Measurements from ENCODE around the gene MCM3.

The MCM3 gene

DNA sequence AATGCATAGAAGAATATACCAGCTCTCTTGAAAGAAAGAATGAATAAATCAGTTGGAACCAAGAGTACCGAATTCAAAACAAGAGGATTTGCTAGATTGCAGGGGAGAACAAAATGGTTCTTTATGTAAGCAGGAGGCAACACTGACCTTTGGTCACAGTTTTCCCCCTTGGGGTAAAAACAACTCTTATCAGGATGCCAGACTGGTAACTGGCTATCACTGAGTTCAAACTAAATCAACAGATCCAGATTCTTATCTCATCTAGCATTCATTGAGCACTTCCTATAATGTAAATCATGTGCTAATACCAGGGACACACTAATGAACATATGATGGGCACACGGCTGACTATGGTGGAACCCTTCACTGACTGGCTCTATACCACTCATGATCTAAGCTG, 35.5 kb downstream of the MCM3 start:
- no peak for DNase-seq (ENCODE audit: low spot score)

DNA sequence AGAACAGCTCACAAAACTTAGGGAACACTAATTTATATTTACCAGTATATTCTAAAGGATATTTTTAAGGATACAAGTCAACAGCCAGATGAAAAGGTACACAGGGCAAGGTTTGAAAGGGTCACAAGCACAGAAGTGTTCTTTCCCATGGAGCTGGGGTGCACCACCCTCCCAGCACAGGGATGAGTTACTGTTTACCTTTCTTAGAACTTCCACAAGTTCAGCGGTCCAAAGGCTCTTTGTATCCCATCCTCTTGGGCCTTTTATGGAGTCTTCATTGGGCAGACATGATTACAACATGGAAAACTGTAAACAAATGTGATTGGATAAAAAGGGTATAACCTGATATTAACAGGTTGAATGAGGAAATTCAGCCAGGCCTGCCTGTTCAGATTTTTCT, 39.1 kb downstream of the MCM3 start:
- no peak for DNase-seq (ENCODE audit: low spot score)

DNA sequence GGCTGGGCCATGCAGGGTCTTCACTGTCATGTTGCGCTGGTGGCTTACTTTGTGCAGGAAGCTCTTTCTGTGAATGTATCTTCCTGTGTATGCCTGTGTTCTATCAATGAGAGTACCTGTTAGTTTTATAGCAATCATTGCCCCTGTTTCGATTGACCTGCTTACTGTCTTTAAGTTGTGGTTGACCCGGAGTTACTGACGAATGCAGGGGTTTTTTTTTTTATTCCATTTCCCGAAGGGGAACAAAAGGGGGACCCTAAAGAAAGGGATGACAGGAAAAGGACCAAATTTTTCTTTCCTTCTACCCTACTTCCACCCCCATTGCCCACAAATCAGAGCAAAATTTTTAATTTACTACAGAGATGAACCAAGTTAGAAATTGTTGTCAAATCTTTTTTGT, 40.1 kb downstream of the MCM3 start, which contains the start of gene IL17F:
IL17F (minus strand) TSS at position 101 of the 400 bp plus-strand sequence; CDS start at position 30, 71 bp downstream.
- DNase-seq (ENCODE audit: low spot score) = no peak

DNA sequence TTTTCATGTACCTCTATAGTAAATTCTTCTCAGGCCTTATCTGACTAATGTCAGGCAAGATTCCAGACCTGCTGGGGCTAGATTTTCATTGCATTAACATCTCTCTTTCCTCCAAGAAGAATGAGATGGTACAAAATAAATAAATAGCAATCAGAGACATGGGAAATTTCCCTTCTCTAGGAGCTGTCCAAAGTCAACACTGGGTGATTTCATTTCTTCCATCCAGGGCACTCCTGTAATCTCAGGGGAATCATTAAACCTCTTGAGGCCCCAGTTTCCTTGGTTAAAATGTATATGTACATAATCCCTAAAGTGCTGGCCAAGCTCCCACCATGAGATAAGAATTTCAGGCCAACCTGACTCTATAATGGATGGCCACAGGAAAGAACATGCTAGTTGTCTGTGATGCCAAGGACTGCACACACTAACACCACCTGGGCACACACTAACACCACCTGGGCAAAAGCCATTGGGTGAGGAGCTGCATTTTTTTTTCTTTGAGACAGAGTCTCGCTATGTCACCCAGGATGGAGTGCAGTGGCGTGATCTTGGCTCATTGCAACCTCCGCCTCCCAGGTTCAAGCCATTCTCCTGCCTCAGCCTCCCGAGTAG, 41.2 kb downstream of the MCM3 start:
- DNase-seq (ENCODE audit: low spot score) = no peak

DNA sequence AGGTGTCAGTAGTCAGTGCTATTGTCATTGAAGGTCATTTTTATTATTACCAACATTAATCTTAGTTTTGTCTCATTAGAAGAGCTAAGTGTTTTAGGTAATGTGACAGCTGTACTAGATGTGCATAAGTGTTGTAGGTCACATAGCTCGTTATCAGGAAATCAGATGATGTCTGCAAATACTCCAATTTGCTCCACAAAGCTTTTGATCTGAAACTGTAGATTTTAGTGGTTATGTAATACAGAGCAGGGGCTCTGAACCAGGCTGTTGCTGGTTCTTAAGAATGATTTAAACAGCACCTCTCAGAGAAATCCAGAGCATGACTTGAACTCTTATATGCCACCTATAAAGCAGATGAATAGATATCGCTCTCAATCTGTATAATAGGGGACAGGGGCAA, 42.7 kb downstream of the MCM3 start:
- DNase-seq (ENCODE audit: low spot score) = no peak

DNA sequence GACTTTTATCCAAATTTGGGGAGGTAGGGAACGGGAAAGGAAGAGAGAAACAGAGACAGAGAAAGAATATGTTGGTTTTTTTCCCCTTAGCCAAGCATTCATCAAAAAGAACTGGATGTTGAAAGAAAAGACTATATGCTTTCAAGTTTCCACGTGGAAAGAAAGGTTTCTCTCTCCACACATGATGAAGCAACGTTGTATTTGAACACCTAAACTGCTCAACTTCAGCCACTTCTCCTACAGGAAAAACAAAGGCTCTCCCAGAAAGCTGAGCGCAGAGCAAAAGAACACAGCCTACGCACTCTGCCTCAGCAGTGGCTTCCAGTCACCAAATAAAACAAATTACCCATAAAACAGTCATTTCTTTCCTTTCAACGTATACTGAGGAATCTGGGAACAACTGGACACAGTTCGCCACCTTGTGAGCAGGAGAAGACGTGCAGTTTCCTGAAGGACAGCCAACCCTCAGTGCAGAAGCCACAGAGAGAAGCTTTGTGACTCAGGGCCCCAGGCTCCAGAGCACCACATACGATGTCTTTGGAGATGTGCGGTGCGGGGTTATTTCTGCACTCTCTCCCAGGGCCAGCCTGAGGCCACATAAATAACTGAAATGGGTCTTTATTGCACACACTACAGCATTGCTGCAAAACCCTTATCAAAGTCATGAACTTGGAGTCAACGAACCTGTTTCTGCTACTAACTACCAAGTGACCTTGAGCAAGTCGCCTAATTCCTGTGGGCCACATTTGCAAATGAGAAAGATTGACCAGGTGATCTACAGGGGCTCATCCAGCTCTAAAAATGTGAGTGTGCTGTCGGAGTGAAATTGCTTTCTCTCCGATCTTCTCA, 50.3 kb downstream of the MCM3 start:
- DNase-seq (ENCODE audit: low spot score) = no peak

DNA sequence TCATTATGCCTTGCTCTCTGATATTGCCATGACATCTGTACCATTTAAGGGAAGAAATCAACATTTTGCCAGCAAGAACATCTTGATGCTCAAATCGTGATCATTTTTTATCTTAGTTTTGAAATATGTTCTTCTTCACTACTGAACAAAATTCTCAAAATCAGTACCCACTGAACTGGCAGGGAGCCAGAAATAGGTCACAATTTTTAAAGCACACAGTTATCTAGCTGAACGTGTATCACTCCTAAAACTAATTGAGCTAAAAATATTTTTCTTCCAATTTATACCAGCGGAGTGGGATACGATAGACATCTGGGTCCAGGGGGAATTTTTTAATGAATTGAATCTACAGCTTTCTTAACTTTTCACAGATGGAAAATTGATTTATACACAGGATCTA, 51.5 kb downstream of the MCM3 start:
- no peak for DNase-seq (ENCODE audit: low spot score)

DNA sequence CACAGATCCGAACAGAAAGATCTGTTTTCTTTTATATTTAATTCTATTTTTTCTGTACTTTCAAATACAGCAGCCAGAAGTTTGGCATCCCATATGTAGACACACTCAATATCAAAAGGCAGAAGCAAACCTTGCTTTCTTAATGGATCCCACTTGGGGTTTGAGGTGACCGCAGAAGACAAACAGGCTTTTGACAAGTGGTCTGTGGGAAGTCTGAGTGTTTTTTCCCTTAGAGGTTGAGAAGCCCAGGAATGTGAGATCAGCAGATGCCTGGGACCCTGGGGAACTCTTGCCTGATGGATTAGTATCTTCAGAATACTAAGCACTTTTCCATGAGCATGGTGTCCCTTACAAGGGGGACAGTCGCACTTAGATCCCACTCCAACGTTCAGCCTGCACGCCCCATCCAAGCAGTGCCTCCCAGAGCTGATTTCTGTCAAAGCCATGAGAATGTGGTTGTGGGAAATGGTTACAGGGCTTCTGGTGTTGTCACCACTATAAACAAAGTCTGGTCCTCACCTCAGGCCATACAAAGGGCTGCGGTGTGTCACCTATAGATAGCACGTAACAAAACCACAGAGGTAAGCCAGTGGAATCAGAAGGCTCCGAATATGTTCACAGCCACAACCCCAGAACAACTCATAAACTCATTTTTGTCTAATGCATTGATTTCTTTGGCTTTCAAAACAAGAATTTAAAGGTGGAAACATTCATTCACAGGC, 53.0 kb downstream of the MCM3 start:
- DNase-seq (ENCODE audit: low spot score) = no peak

DNA sequence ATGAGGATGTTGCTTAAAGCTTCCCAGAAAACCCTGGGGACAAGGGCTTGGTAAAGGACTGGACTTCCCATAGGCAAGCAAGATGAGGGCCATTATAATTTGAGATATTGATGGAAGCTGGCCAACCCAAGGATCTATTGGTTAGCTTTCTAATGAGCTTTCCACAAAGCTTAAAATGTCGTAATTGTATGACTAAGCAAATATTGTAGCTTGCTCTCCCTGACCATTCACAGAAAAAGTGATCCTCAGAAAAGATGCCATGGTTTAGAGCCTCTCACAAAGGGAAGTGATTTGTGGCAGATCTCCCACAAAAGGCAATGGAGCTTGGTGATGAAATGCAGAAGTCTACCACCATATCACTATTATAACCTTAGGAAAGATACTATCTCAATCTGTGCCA, 53.9 kb downstream of the MCM3 start:
- DNase-seq (ENCODE audit: low spot score) = no peak

DNA sequence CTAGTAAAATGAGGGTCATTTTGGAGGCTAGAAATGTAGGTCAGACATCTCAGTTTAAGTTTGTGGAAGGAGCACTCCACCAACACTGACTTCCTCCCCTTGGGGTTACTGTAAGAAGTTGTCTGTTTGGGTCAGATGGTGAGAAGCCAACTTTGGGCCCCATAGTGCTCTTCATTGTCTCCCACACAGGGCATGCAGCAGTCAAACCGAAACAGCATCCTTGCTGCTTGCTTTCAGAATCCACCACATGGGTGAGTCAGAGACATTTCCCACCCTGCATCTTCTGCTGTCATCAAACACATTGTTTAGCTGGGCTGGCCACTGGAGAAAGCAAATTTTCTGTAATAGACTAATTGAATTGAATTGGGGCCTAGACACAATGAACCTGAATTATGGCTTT, 57.0 kb downstream of the MCM3 start:
- DNase-seq (ENCODE audit: low spot score) = no peak

DNA sequence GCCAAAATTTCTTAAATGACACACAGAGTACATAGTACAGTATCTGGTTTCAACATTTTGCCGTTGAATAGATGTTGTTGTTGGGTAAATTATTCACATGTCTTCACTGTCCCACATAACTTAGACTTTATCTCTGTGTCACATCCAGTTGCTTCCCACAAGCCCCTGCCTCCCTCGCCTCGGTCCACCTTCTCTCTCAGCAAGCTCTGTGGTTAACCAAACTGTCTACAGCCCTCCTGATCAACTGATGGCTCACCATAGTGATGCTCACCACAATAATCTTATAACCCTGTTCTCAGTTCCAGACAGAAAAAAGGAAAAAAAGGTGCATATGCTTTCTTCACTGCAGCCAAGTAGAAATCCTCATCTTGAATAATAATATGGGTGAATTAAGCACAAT, 63.2 kb downstream of the MCM3 start:
- no peak for DNase-seq (ENCODE audit: low spot score)

DNA sequence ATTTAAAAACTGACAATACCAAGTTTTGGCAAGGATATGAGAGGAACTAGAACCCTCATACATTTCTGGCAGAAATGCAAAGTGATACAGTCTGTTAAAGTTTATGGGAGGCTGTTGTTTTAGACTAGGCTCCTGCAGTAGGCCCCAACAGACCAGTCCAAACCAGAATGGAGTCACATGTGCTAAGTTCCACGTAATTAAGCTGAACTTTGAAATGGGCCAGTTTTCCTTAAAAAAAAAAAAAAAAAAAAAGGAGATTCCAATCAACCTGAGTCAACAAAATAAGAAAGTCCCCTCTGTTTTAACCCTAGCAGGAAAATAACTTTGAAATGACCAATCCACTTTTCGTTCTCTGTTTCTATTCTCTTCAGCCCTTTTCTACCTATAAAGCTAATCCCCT, 66.8 kb downstream of the MCM3 start:
- DNase-seq (ENCODE audit: low spot score) = no peak

DNA sequence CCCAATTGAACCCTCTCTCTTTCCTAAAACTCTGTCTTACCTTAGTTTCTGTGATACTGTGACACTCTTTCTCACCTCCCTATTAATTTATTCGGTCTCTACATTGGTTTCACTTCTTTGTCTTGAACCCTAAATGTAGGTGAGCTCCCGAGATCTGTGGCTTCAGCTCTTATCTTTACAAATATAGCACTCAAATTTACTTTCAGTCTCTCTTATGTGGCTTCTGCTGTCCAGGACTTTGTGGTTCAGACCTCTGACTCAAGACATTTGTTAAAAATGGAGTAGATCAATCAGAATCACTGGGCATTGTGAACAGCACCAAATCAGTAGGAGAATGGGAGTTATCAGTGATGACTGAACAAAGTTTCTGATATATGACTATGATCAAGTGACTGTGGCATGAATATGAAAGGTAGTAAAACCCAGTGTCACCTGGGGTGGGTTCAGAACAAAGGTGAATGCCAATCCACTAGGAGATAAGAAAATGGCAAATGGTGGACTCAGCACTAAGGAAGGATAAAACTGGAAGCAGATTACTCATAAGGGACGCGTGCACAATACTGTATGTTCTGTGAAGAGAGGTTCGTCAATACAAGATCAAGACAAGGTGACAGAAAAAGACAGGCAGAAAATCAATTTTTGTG, 67.5 kb downstream of the MCM3 start:
- no peak for DNase-seq (ENCODE audit: low spot score)

DNA sequence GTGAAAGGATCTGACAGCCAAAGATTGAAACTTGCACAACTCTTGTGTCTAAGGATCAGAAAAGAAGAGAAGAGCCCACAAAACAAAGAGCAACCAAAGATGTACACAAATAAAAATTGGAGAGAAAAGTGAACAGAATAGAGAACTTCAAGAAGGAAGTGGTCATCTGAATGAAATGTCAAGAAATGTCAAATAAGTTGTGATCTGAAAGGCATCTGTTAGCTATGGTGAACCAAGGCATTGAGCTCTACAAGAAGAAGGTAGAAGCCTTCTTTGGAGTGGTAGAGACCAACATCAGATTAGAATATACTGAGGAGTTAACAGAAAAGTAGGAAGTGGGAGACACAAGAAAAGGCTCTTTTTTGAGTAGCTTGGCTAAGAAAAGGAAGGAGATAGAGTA, 68.8 kb downstream of the MCM3 start:
- no peak for DNase-seq (ENCODE audit: low spot score)
